SIG-M5 (cell line): Measurements from ENCODE around the gene OSBPL9.
"Not testable (repeated sequence)": the region's sequence is repeated elsewhere in the genome, so short reads cannot be mapped to it uniquely, and the experiment has no call there.

Experiments
- DNase-seq: peaks from one replicate; lab custom pipeline; 2025; lab: John Stamatoyannopoulos, UW

The OSBPL9 gene

DNA sequence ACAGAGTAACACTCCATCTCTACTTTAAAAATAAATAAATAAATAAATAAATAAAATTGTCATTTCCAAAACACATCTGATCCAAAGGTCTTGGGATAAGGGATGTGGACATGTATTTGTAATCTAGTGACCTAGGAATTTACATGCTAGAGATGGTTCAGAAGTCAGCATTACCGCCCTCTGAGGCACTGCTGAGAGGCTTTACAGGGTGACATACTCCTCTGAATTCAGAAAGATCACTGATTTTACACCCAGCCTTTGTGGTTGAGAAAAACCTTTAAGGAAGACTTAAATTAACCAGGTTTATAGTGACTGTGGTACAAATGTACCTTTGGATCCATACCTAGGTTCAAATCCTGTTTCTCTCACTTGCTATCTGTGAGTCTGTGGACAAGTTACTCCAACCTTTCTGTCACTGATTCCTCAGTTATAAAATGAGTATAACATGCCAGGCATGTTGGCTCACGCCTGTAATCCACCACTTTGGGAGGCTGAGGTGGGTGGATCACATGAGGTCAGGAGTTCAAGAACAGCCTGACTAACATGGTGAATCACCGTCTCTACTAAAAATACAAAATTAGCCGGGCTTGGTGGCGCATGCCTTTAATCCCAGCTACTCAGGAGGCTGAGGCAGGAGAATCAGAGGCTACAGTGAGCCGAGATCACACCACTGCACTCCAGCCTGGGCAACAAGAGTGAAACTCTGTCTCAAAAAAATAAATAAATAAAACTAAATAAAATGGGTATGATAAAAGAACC lies 20.1 kb downstream of the OSBPL9 start:
- DNase-seq: no peak

DNA sequence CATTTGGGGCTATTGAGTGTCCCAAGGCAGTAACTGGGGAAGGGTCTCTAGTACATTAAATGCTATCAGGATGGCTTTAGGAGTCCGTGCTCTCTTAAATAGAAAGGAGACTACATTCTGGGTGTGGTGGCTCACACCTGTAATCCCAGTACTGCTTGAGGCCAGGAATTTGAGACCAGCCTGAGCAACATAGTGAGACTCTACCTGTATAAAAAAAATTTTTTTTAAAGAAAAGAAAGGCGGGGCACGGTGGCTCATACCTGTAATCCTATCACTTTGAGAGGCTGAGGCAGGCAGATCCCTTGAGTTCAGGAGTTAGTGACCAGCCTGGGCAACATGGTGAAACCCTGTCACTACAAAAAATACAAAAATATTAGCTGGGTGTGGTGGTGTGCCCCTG lies 21.5 kb downstream of the OSBPL9 start:
- DNase-seq: no peak

DNA sequence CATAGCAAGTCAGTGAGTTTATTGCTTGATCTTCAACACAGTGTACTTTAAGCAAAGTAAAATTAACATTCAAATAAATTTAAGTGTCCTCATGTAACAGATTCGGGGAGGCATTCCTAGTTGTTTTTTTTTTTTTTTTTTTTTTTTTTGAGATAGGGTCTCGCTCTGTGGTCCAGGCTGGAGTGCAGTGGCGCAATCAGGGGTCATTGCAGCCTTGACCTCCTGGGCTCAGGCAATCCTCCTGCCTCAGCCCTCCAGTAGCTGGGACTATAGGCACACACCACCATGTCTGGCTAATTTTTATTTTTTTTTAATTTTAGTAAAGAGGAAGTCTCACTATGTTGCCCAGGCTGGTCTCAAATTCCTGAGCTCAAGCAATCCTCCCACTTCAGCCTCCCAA lies 22.8 kb downstream of the OSBPL9 start:
- DNase-seq: no peak

DNA sequence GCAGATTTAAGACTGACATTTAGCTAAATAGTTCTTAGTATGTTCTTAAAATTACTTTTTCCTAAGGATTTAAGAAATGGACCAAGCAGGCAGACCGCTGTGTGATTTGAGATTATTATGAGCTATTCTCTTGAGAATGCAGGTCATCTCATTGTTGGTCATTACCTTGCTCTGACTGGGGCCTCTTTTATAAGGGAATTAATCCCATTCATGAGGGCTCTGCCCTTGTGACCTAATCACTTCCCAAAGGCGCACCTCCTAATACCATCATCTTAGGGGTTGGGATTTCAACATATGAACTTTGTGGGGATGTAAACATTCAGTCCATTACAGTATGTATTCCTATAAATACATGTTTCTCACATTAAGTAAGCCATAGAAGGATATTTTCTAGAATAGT lies 24.2 kb downstream of the OSBPL9 start:
- no peak for DNase-seq

DNA sequence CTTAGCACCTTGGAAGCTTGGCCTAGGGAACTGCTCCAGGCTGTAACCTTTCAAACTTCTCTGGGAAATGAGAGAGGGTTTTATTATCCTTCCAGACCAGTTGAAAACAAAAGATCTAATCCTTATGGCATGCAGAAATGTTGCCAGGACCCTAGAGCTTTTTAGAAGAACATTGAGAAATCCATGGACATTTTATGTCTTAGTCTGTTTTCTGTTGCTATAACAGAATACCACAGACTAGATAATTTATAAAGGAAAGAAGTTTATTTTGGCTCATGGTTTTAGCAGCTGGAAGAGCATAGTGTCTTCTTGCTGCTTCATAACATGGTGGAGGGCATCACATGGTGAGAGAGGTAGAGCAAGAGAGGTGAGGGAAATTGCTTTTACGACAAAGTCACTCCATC lies 25.8 kb downstream of the OSBPL9 start:
- DNase-seq: no peak

DNA sequence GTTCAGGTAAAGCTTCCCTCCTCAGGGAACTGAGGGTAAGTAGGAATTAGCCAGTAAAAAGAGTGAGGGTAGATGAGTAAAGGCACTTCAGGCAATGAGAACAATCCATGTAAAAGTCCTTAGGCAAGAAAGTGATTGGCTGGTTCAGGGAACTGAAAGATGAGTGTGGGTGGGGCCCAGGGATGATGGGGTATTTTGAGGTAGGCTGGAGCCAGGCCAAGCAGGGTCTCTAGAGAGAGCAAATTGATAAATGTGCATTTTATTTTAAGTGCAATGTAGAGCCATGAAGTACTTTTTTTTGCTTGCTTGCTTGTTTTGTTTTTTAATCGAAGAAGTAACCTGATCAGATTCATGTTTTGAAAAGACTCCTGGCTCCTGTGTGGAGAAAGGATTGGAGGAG lies 26.5 kb downstream of the OSBPL9 start:
- DNase-seq: no peak

DNA sequence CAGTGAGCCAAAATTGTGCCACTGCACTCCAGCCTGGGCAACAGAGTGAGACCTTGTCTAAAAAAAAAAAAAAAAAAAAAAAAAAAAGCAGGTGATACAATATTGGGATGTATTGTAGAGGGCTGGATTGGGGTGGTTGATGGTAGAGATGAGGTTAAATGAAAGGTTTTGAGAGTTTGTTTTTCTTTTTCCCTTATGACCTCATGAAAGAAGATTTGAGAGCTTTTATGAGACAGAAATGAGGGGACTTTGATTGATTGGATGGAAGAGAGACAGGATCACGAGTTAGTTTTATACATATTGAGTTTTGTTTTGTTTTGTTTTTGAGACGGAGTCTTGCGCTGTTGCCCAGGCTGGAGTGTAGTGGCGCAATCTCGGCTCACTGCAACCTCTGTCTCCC lies 27.1 kb downstream of the OSBPL9 start:
- DNase-seq: no peak

DNA sequence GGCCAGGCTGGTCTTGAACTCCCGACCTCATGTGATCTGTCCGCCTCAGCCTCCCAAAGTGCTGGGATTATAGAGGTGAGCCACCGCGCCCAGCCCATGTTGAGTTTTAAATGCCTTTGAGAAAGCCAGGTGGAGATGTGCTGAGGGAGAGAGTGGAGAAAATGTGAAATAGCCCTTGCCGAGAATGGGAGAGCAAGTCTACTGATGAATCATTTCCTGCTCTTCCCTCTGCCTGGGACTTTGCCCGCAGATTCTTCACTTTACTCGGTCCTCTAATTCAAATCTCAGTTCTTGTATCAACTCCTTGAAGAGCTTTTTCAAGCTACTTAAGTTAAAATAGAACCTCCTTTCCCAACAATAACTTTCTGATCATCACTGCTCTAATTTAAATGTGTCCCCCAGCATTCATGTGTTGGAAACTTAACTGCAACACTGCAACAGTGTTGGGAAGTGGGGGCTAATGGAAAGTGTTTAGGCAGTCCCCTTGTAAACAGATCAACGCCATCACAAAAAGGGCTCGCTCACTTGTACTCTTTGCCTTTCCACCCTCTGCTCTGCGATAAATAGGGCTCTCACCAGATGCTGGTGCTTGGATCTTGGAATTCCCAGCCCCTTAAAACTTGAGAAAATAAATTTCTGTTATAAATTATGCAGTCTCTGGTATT lies 27.8 kb downstream of the OSBPL9 start:
- DNase-seq: no peak

DNA sequence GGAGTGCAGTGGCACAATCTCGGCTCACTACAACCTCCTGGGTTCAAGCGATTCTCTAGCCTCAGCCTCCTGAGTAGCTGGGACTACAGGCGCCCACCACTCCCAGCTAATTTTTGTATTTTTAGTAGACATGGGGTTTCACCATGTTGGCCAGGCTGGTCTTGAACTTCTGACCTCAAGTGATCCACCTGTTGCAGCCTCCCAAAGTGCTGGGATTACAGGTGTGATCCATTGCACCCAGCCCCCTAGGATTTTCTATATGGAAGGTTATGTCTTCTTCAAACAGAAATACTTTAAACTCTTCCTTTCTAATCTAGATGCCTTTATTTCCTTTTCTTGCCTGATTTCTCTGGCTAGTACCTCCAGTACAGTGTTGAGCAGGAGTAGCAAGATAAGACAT lies 29.7 kb downstream of the OSBPL9 start:
- DNase-seq: not testable (repeated sequence)

DNA sequence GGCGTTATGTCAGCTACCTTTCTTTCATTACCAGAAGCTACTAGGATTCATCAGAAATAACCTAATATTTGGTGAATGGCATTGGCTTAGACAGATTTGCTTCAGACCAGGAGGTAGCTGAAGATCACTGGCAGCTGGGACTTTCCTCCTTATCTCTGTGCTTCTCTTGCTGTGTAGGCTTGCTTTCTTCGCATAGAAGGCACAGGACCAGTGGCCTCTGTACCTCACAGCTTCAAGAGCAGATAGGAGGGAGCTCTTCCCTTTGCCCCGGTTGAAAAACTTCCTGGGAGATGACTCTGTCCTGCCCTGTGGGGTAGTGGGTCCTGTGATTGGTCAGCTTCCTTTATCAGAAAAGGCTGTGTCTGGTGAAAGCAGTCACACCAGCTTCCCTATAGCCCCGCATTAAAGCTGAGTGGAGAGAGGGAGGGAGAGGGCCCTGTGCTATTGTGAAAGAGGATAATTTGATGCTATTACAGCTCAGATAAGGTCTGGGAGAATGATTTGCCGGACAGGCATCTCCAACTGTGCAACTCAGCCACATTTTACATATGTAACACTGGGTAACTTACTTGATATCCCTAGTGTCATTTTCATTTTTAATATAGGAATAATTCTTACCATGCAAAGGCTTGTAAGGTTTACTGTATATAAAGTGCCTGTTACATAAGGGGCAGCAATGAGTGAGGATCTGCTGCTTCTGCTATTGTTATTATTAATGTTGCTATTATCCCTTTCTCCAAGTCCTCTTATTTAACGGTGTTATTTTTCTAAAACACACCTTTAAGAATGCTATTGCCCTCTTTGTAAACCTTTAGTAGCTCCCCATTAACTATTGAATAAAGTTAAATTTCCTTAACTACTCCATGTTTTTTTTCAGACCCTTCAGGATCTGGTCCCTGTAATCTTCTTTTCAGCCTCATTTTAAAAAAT lies 31.6 kb downstream of the OSBPL9 start:
- no peak for DNase-seq

DNA sequence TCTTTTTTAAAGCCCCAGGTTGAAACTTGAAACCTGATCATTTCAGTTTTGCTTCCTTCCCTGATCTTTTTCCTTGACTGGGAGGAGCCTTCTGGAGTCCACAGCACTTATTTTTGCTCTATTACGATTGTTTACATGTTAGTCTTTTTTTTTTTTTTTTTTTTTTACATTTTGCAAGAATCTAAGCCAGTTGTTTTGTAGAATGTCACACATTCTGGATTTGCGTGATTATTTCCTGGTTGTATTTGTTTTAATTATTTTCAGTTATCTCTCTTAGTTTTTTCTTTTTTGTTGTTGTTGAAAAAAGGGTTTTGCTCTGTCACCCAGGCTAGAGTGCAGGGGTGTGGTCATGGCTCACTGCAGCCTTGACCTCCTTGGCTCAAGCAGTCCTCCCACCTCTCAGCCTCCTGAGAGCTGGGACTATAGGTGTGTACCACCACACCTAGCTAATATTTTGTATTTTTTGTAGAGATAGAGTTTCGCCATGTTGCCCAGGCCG lies 32.8 kb downstream of the OSBPL9 start:
- no peak for DNase-seq

DNA sequence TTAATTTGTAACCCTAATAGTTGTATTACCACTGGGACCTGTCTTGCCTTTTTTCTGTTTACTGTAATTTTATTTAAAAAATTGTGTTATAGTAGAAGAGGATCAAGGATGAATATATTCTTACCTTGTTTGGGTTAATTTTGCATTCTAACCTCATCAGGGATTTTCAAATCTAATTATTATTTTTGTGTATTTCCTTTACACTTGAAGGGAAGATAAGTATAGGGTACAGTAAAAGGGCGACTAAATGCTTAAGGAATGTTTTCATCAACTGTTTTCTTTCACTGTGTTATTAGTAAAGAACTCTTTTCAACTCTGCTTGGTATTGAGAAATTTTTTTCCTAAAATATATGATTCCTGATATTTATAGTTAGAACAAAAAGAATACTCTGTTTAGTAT lies 33.3 kb downstream of the OSBPL9 start:
- DNase-seq: no peak

DNA sequence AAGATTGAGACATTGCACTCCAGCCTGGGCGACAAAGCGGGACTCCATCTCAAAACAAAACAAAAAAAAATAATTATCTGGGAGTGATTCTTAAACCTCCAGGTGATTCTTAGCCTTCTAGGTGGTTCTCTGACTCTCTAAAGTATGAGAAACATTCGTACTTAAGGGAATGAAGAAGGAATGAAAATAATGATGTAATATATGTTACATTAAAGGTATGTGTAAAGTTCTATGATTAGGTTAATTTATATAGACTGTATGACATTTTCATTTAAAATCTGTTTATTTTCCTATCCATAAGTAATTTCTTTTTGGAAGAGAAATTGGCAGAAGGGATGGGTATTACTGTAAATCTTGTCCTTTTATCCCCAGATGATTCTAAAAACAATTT lies 34.7 kb downstream of the OSBPL9 start:
- no peak for DNase-seq

DNA sequence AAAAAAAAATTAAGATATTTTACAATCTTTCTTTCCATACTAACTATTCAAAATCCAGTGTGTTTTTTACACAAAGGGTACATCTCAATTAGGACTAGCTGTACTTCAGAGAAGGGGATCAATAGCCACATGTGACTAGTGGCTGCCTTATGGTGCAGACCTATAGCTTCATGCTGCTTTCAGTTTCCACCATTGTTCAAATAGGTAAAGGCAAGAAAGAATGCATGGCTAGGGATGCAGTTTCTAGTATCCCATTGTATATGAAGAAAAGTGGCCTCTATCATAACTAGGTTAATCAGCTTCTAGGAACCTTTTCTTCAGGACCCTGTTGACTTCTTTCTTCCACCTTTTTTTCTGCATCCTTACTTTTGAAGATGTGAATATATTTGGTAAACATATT lies 35.7 kb downstream of the OSBPL9 start:
- no peak for DNase-seq

DNA sequence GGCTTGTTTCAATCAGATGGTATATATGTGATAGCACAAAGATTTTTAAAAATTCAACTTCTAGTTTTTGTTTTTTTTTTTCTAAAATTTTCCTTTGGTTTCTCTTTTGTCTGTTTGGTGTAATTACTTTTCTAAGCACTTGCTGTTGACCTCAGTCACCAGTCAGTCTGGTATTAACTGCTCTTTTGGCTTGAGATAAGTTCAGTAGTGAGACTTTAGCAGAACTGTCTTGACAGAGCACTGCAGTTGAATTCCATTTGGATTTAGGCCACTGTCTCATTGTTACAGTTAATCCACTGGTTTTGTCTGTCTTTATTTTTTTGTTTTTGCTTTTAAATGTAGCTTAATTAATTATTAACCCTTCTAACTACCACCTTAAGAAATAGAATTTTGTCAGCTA lies 36.2 kb downstream of the OSBPL9 start:
- no peak for DNase-seq

DNA sequence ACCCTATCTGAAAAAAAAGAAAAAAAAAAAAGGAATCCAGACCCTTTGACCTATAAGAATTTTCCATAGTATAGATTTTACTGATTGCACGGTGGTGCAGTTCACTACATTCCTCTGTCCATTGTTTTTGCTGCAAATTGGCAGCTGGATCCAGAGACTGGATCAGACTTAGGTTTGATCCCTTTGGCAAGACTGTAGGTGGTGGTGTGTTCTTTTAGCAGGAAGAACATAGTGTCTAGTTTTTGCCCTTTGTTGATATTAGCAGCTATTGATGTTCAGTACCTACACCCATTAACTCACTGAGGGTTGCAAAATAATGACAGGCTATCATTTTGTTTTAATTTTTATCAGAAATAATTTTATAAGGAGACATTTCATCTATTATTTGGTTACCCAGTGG lies 37.1 kb downstream of the OSBPL9 start:
- no peak for DNase-seq

DNA sequence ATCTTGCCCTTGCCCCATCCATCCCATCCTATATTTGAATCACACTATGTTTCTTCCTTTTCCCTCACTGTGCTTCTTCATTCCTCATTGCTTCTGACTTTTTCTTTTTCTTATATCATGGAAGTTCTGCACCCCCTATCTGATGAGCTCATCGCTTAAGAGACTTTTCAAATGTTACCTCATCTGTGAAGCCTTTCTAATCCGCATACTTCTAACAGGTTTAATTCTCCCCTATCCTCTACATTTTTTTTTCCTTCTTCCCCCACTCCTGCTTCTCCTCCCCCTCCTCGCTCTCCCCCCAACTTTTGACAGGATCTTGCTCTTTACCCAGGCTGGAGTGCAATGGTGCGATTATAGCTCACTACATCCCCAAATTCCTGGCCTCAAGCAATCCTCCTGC lies 39.5 kb downstream of the OSBPL9 start:
- no peak for DNase-seq

DNA sequence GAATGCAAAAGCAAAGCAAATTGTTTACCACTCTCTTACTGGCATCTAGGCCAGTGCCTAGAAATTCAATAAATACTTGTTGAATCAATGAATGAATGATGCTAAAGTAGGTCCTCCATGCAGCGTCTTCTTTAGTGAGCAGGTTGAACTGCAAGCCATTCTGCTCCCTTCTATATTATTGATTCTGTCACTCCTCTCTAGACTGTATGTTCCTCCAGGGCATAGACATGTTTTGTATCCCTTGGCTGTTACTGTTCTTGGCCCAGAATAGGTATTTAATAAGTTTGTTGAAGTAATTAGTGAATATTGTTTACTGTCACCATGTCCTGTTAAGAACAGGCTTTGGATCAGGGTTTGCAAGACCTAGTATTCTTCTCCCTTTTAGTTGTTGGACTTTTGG lies 43.7 kb downstream of the OSBPL9 start:
- DNase-seq: no peak

DNA sequence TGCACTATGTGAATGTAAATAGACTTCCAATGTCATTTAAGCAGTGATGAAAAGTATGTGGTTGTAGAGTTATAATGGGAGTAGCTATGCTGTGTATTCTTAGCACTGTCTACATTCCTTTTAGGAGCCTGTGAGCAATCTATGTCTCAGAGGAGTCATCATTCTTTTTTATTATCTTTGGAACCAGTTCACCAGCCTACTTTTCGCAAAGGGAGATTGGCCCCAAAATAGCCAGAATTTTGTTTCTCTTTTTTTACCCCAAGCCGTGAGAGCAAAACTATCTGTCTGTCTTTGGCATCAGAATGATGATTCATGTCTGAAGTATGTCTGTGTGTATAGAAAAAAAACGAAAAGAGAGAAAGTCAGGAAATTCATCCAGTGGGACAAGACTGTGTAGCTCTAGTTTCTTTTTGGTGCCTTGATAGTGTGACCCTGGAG lies 44.2 kb downstream of the OSBPL9 start:
- DNase-seq: no peak

DNA sequence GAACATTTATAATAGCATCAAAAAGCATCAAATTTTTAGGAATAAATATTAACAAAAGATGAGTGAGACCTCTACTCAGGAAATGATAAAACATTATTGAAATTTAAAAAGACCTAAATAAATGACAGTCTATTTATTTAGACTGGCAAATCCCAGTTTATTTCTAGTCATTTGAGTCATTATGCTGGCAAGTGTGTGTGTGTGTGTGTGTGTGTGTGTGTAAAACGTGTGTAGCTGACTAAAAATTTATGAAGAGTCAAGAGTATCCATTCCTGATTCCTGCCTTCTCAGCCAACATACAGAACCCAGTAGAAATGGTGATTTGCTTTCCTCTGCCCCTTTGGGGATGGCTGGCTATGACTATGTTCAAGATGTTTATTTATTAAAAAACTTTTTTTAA lies 46.2 kb downstream of the OSBPL9 start:
- DNase-seq: no peak

DNA sequence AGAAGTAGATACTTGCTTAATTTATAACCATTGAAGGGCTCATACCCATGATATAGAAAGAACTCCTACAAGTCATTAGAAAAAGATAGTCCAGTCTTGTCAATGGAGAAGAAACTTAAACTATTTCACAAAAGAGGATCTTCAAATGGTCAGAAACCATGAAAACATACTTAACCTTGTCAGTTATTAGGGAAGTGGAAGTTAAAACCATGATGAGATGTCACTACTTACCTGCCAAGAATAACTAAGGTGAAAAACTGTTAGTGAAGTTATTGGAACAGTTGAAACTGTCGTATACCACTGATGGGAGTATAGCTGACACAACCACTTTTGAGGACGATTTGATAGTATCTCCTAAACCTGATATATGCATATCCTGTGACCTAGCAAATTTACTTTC lies 46.8 kb downstream of the OSBPL9 start:
- DNase-seq: no peak

DNA sequence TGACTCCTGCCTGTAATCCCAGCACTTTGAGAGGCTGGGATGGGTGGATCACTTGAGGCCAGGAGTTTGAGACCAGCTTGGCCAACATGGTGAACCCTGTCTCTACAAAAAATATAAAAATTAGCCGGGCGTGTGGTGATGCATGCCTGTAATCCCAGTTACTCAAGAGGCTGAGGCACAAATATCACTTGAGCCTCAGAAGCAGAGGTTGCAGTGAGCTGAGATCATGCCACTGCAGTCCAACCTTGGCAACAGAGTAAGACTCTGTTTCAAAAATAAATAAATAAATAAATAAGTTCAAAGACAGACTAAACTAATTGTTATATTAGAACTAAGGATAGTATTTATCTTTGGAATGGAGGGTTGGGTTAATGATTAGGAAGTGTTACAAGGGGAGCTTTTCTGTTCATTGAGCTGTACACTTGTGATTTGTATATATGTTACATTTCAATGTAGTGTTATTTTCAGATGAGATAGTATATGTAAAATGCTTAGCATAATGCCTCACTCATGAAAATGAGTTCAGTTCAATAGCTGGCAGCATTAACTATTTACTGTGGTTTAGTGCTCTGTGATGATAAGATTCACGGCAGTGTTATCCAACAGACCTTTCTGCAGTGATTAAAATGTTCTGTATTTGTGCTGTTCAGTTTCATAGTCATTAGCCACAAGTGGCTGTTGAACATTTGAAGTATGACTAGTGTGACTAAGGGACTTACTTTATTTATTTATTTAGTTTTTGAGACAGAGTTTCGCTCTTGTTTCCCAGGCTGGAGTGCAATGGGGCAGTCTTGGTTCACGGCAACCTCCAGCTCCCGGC lies 47.7 kb downstream of the OSBPL9 start:
- no peak for DNase-seq
